Measurements from ENCODE around the gene ARSJ.

Gene ARSJ

DNA sequence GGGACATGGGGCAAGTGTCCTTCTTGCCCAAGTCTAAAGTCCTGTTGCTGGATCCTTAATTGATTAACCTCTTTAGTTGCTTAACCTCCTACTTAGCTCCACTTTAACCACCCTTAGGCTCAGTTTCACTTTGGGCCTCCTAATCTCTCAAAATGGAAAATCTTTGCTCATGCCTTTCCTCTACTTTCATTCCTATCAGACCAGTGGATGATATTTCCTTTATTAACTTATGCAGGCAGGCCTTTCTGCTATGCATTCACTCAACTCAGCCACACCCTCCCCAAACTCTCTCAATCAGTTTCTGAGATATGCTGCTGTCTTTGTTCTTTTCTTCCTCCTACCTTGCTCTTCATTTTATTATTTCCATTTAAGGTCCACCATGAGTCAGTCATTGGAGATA lies 14.4 kb upstream of the ARSJ start:
- DNase-seq: no peak

DNA sequence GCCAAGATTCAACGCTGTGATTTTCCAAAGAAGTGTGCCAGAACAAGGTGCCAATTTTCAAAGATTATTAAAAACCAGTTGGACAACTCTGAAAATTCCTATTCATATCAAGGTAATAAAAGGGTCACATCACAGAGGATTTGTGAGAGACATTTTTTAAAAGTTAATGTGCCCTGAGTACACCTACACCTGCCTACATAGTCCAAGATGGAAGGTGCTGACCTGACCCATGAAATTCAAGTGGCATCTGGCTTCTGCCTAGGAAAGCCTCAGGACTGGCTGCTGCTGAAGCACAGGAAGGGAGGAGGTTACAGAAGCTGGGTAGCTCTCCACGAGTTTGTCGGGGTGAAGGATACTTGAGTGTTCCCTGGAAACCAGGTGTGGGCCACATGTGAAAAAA lies 11.4 kb upstream of the ARSJ start:
- no peak for DNase-seq

- no peak for DNase-seq
Measured at GRCh38 chr4:113987382-113987941, 8.0 kb upstream of the ARSJ start.

GRCh38 chr4:113982181-113982580 lies 2.7 kb upstream of the ARSJ start:
- DNase-seq: no peak

GRCh38 chr4:113981591-113981990 lies 2.1 kb upstream of the ARSJ start:
- DNase-seq: no peak

DNA sequence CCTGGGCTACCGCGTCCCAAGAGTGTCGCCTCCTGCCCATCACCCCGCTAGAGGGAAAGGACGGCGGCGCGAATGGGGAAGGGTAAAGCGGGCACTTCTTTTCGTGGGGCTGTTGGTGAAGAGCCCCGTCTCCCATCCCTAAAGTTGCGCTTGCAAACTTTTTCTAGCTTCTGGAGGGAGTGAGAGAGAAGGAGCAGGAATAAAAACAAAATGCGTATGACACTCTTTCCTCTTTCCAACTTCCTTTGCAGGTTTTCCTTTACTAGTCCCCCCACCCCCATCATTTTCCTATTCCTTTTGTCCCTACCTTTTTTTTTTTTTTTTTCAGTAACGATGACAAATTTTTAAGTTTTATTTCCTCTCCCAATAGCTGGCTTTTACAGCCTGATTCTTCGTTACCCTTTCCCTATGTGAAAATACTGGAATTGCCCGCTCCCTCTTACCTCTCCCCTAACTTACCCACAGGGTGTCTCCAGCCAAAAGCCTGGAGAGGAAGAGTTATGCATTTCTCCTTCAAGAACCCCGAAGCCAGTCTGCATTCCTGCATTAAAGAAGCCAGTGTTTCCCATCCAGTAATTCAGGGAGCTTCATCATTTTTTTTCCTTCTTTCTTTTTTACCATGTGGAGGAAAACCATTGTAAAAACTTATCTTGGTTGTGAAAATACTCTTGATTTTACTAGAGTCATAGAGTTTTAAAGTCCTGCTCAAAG lies 613 bp upstream of the ARSJ start:
- no peak for DNase-seq

GRCh38 chr4:113978561-113979147 lies 793 bp downstream of the ARSJ start:
- DNase-seq: no peak

DNA sequence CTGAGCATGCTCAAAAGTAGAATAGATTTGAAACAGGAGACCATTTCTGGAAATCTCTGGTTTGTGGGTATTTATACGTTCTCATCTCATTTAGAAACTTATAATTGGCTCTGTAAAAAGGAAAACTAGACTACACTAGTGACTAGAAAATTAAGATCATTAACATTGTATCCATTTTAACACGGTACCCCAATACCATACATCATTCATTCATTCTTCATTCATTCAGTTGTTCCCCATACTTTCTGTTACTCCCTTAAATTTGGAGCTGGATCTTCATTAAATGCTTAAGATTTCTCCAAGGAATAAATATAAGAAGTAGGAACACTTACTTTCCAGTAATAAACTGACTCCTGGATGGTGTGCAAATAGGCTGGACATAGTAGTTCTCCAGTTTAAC lies 1.3 kb downstream of the ARSJ start:
- no peak for DNase-seq

DNA sequence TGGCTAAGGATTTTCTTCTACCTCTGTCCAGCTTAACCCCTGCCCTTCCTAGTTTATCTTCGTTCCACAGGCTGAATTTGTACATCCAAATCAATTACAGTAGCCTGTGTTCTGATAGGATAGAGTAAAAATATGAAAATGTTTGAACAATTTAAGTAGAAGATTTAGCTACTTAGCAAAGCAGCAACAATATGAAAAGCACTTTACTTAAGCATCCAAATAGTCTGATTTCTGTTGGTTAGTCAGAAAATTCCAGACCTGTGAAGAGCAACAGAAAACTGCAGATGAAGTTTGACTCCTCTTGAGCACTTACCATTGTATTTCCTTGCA lies 2.0 kb downstream of the ARSJ start:
- no peak for DNase-seq

GRCh38 chr4:113976741-113977525 lies 2.5 kb downstream of the ARSJ start:
- DNase-seq: no peak

GRCh38 chr4:113975578-113975977 lies 3.9 kb downstream of the ARSJ start:
- DNase-seq: no peak

GRCh38 chr4:113974467-113974866 lies 5.0 kb downstream of the ARSJ start:
- no peak for DNase-seq

GRCh38 chr4:113973345-113973744 lies 6.1 kb downstream of the ARSJ start:
- no peak for DNase-seq

DNA sequence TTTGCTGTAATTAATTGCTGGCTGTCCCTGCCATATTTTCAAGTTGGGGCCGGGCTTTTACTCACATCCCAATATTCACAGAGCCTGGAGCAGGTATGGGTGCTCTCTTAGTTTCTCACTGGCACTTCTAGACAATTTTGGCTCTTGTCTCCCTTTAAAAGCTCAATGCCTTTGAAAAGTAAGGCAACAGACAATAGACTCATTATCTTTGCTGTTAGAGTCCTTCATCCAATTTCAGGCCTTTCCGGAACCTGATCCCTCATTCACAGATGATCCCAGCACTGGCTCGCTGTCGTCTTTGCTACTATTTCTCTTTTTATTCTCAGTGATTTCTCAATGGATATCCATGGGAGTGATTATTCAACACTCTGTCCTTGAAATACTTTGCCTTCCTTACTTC lies 6.7 kb downstream of the ARSJ start:
- no peak for DNase-seq

DNA sequence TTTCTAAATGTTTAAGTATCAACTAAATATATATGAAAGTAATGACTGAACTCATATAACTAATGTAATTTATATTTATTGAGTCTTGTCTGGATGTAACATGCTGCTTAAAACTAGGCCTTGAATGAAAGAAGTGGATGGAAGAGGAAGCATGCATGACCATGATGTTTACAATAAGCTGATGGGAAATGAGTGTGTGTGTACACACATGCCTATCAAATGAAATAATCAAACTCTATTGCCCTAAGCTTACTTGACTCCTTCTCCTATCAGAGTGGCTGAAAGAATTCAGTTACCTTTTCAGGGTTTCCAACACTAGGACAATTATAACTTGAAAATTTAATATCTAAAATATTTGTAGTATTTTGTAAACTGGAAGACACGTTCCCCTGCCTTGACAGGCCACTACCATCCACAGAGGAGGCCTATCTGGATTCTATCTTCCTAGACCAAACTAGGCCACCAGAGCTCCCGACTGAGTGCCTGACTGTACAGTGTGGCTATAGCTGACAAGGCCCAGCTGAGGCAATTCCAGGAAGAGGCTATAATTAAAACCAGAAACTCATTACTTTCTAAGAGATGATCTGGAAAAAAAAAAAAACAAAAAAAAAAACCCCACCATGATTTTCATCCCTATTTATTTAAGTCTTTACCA lies 7.6 kb downstream of the ARSJ start:
- DNase-seq: no peak

DNA sequence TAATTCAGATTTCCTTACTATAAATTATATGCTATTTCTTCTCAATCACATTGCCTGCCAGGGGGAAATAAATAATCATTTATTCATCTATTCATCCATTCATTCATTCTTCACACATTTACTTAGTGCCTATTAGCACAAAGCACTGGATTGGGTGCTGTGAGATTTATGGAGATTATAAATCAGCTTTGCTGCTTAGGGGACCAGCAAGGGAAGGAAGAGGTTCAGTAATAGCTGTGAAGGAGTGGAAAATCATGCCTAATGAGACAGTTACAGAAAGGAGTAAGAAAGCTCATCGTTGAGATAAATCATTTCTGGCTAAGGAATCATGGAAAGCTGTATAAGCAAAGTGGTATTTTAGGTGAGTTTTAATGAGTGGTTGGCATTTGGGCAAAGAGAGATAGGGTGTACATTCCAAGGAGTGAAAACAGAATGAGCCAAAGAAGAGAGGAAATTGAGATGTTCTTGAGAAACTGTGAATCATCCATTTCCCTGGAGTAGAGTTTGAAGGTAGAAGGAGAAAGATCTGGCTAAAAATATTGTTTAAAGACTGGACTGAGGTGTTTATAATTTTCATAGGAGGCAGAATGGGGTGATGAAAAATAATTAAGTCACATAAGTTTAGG lies 9.6 kb downstream of the ARSJ start:
- DNase-seq: no peak

DNA sequence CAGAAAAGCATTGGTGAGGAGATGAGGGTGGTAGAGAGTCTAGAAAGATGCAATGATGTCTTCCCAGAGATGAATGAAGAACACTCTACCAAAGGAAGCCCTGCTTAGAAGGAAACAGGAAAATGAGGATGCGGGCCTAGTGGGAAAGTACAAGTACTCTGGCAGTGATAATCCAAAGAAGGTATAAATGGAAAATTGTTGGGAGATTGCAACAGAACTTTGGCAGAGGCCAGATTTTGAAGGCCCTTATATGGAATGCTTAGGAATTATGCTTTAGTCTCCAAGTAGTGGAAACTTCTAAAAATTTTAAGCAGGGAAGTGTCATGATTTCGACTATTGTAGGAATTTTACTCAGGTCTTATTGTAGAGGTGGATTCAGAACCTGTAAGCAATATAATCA lies 11.0 kb downstream of the ARSJ start:
- DNase-seq: no peak

DNA sequence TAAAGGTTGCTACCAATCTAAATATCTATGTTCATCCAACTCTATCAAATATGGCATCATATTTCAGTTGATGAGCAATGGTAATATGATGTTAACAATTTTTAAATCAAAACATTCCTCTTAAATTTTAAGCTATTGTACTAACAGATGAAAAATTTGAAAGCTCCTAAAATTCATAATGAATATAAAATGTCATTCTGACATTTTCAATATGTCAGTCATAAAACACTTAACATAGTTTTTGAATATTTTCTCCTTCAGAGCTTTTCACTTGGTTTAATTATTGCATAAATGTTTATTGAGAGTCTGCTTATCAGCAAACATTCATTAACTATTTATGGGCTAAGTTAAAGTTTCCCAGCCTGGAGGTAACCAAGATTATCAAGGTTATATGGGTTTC lies 11.8 kb downstream of the ARSJ start:
- DNase-seq: no peak

GRCh38 chr4:113962719-113963265 lies 16.7 kb downstream of the ARSJ start:
- DNase-seq: no peak

DNA sequence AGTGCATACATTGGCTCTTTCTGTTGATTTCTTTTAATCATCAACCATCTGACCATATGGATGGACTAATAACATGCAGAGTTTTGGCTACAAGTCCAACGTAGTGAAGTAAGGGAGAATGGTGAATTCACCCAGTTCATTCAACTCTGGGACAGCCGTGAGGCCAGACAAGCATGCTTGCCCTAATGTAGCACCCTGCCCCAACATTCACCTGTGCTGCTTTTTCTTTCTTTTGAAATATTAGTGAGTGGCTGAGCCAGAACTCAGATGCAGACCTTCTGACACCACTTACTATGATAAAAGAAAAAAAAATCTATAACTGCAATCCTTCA lies 17.5 kb downstream of the ARSJ start:
- no peak for DNase-seq

DNA sequence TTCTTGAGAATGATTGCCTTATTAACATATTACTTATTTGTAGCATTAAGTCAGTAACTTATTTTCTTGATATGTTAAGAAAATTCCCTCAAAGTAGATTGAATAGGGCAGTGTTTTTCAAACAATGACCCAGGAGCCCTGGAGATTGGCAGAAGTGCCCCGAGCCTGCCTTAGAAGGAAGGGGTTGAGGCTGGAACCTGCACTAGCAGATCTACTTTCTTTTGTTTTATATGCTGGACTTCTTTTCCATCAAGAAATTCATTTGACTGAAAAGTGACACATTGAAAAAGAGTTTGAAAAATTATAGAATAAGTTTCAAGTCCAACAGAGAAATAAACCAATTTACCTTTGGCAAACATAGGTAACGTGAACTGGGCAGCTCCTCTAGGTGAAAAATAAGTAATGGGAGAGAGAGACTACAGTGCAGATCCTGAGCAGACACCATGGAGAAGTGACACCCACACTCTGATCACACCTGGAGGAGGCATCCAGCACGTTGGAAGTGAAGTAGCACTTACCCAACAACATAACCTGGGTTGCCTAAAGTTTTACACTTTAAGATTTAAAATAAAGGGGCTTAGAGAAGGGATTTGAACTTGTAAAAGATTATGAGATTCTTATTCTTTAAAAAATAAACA lies 18.6 kb downstream of the ARSJ start:
- DNase-seq: no peak

DNA sequence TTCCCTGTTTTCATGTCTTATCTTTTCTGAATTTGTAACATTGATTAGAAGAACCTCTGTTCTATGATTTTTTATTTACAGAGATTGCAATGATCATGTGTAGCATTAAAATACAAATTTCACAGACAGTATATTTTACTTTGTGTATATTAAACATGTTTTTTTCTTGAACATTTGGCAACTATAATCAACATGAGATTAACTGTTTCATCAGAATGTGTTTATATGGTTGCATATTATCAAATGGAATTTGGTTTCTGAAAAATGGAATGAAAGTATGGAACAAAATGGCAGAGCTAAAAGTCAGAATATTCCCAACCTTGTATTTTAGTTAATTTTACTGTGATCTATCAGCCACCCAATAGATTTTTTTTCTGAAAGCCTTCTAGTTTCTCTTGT lies 19.9 kb downstream of the ARSJ start:
- DNase-seq: no peak
